Fibroblast of lung (primary cell): Measurements from ENCODE around the gene CHN2.

ENCODE experiments used
- EZH2 ChIP-seq: IDR thresholded peaks from 2 replicates; pipeline ENCODE4 v1.5.1; 2012; ENCODE audit warnings: low read length, control low read depth, mild to moderate bottlenecking; ENCODE audit errors: missing control alignments
- TF ChIP-seq, protein P1 (sequence below), 2 donors: IDR thresholded peaks in 1 of 2; conservative IDR thresholded peaks in 1 of 2; 1 replicate in 1 of 2; 2 replicates in 1 of 2; pipeline ENCODE4 v1.5.1; 2011 to 2012; ENCODE audit warnings: low read length in 2 of 2, control low read depth in 1 of 2, inconsistent platforms in 1 of 2, low read depth in 1 of 2, mild to moderate bottlenecking in 1 of 2

DNA sequence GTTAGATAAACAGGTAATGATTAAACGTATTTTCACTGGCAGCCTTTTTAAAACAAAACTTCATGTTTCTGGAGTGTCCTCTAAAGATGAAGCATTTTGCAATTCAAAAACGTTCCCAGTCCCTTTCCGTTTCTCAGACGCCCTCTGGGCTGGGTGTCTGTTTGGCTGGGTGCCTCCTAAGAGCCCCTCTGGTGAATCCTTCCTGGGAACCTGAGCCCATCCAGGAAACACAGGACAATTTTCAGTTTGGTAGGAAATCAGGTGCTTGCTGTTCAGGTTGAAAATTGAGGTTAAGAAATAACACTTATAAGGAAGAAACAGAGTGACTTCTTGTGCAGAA is 76.7 kb downstream of the CHN2 start:
- TF ChIP-seq EZH2: no peak
- TF ChIP-seq, protein P1, sequence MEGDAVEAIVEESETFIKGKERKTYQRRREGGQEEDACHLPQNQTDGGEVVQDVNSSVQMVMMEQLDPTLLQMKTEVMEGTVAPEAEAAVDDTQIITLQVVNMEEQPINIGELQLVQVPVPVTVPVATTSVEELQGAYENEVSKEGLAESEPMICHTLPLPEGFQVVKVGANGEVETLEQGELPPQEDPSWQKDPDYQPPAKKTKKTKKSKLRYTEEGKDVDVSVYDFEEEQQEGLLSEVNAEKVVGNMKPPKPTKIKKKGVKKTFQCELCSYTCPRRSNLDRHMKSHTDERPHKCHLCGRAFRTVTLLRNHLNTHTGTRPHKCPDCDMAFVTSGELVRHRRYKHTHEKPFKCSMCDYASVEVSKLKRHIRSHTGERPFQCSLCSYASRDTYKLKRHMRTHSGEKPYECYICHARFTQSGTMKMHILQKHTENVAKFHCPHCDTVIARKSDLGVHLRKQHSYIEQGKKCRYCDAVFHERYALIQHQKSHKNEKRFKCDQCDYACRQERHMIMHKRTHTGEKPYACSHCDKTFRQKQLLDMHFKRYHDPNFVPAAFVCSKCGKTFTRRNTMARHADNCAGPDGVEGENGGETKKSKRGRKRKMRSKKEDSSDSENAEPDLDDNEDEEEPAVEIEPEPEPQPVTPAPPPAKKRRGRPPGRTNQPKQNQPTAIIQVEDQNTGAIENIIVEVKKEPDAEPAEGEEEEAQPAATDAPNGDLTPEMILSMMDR (conservative IDR thresholded peaks at IDR 0.05 in 1 of 2, IDR thresholded peaks at IDR 0.05 in 1 of 2; ENCODE audit: low read depth in 1 of 2, low read length in 2 of 2): no peak
